Testis (tissue), 3 donors: ENCODE data around the gene BCKDHB. TPM values are rescaled to one million over a fixed set of nuclear protein-coding genes. Genes with fewer than 3 reads are reported as not detected.
"Not testable (repeated sequence)": the region's sequence is repeated elsewhere in the genome, so short reads cannot be mapped to it uniquely, and the experiment has no call there.

ENCODE experiments used
- DNase-seq: peaks from one replicate; pipeline ENCODE4 v3.0.0-alpha.2; 2019
- H3K27ac ChIP-seq, 2 donors: fragments of 200-600 bp; sonication (generic); one replicate each; pipeline ENCODE4 v1.5.1; 2019
- H3K27me3 ChIP-seq: fragments of 200-600 bp; sonication (generic); one replicate; pipeline ENCODE4 v1.5.1; 2019
- H3K36me3 ChIP-seq: fragments of 200-600 bp; sonication (generic); one replicate; pipeline ENCODE4 v1.5.1; 2017; ENCODE audit warnings: low read depth; ENCODE audit errors: missing control alignments
- H3K4me1 ChIP-seq: fragments of 200-600 bp; sonication (generic); one replicate; pipeline ENCODE4 v1.5.1; 2019
- H3K4me3 ChIP-seq, 2 donors: fragments of 200-600 bp; sonication (generic); one replicate each; pipeline ENCODE4 v1.5.1; 2017 to 2019
- H3K9me3 ChIP-seq: fragments of 200-600 bp; sonication (generic); one replicate; pipeline ENCODE4 v1.5.1; 2017
- CTCF ChIP-seq, 3 experiments: fragments of 450-650 bp in 2 of 3; fragments of 200-600 bp in 1 of 3; sonication (generic) in 1 of 3; IDR thresholded peaks; one replicate each; pipeline ENCODE4 v1.5.1; 2016 to 2019; ENCODE audit warnings: antibody characterized with exemption in 3 of 3, mild to moderate bottlenecking in 2 of 3, moderate library complexity in 1 of 3
- POLR2A ChIP-seq: fragments of 450-650 bp; IDR thresholded peaks from one replicate; pipeline ENCODE4 v1.6.1; 2017; ENCODE audit warnings: antibody characterized with exemption, mild to moderate bottlenecking, moderate library complexity
- WGBS, 2 donors: methylation state at CpG; one replicate each; pipeline ENCODE4 v1.1.5; 2018; 5-methylcytosine and 5-hydroxymethylcytosine counted together
- intact Hi-C: fragments of 100-400 bp; cut with DNase I; formaldehyde crosslinking; loops from one replicate; pipeline ENCODE4 v1.15.1; 2023; ENCODE audit warnings: low total_unique reads
- polyA plus RNA-seq: library from polyadenylated mRNA; stranded (reverse); fragments of 350-450 nt; fragmentation: Illumina TruSeq; extraction: RNeasy Lipid Tissue Mini Kit (QIAGEN cat#74804); gene quantifications from one replicate; pipeline ENCODE4 v1.2.3, GENCODE V29; 2014; ENCODE audit warnings: low read depth, low replicate concordance; ENCODE audit not compliant: insufficient read depth
- total RNA-seq, 2 donors: library from RNA; depleted of rRNA; stranded (reverse); fragments of >200 nt; gene quantifications; one replicate each; pipeline ENCODE4 v1.2.3, GENCODE V29; 2016

Gene BCKDHB
- total and polyA plus RNA-seq, 3 donors from 2014 or later: 22.6 to 29.0 (median 23.3) TPM

- TF ChIP-seq POLR2A (no peak), CTCF (IDR thresholded peaks at IDR 0.05) (no peak)
- DNase-seq: peak; percentile 25
- Histone ChIP-seq H3K36me3 (no peaks in the 10 kb centered on the region), H3K4me3 (no peak overlapping the region), H3K4me1 (peaks cover 14% of the 10 kb centered on the region), H3K27me3 (no peaks in the 10 kb centered on the region), H3K9me3 (no peaks in the 10 kb centered on the region), H3K27ac (peak overlapping the region; percentile 14 to 31)
- WGBS, 2 donors: 70 to 86% methylated on average over 3 of the region's 3 CpGs
- intact Hi-C loops: no loop called here
Observed at GRCh38 chr6:80211286-80211685, 104.8 kb downstream of the BCKDHB start.

- intact Hi-C loops: not testable (repeated sequence)
Observed at GRCh38 chr6:80211890-80212289, 105.4 kb downstream of the BCKDHB start.

GRCh38 chr6:80214436-80215022, 108.1 kb downstream of the BCKDHB start:
- H3K27ac ChIP-seq: no peak overlapping the region
- no peaks in the 10 kb centered on the region for H3K27me3 ChIP-seq
- H3K4me3 ChIP-seq: no peak overlapping the region
- H3K36me3 ChIP-seq: no peaks in the 10 kb centered on the region
- WGBS, 2 donors: 63 to 68% methylated on average over 4 of the region's 4 CpGs
- TF ChIP-seq POLR2A (no peak), CTCF (IDR thresholded peaks at IDR 0.05) (peak; percentile 34 to 65 (median 58))
- DNase-seq: peak; percentile 57
- H3K4me1 ChIP-seq: peaks cover 14% of the 10 kb centered on the region
- intact Hi-C loops: no loop called here
- no peaks in the 10 kb centered on the region for H3K9me3 ChIP-seq

More at GRCh38 chr6:80211890-80212289, 105.4 kb downstream of the BCKDHB start:
- WGBS, 2 donors: 76 to 82% methylated on average over 4 of the region's 4 CpGs
- peak overlapping the region; percentile 14 to 31 for H3K27ac ChIP-seq
- not testable (repeated sequence) for H3K4me3 ChIP-seq, H3K36me3 ChIP-seq, DNase-seq, H3K9me3 ChIP-seq, H3K27me3 ChIP-seq
- peaks cover 14% of the 10 kb centered on the region for H3K4me1 ChIP-seq

GRCh38 chr6:80215063-80215462, 108.6 kb downstream of the BCKDHB start:
- Histone ChIP-seq H3K4me1 (peaks cover 14% of the 10 kb centered on the region), H3K27ac (no peak overlapping the region), H3K27me3 (no peaks in the 10 kb centered on the region), H3K36me3 (no peaks in the 10 kb centered on the region), H3K9me3 (no peaks in the 10 kb centered on the region), H3K4me3 (no peak overlapping the region)
- TF ChIP-seq CTCF (IDR thresholded peaks at IDR 0.05) (no peak), POLR2A (no peak)
- WGBS, 2 donors: 89% methylated on average over 1 of the region's 1 CpG
- no peak for DNase-seq
- intact Hi-C loops: no loop called here

- Histone ChIP-seq H3K36me3 (no peaks in the 10 kb centered on the region), H3K27me3 (no peaks in the 10 kb centered on the region), H3K4me3 (no peak overlapping the region), H3K27ac (no peak overlapping the region), H3K9me3 (no peaks in the 10 kb centered on the region), H3K4me1 (no peaks in the 10 kb centered on the region)
- TF ChIP-seq CTCF (IDR thresholded peaks at IDR 0.05): no peak
- TF ChIP-seq POLR2A: no peak
- DNase-seq: no peak
- intact Hi-C loops: no loop called here
- whole genome bisulfite sequencing, 2 donors: 78 to 82% methylated on average over 6 of the region's 6 CpGs
Observed at GRCh38 chr6:80217794-80218193, 111.3 kb downstream of the BCKDHB start.
